GM18868 (cell line): ENCODE results near the gene VPS35L.
"Not testable (repeated sequence)": the region's sequence is repeated elsewhere in the genome, so short reads cannot be mapped to it uniquely, and the experiment has no call there.

ENCODE experiments used
- ATAC-seq: cut with Tn5 transposase; IDR thresholded peaks from one replicate; pipeline ENCODE4 v1.9.1; 2021; ENCODE audit warnings: mild to moderate bottlenecking, moderate library complexity; ENCODE audit not compliant: unreplicated experiment

Gene VPS35L

GRCh38 chr16:19532601-19533000 lies 22.9 kb upstream of the VPS35L start:
- ATAC-seq = no peak

- no peak for ATAC-seq
Observed at GRCh38 chr16:19540241-19540970, 15.1 kb upstream of the VPS35L start.

GRCh38 chr16:19542138-19542821 lies 13.2 kb upstream of the VPS35L start:
- ATAC-seq = no peak

GRCh38 chr16:19543278-19543996 lies 12.1 kb upstream of the VPS35L start:
- ATAC-seq = not testable (repeated sequence)

GRCh38 chr16:19548144-19548543 lies 7.4 kb upstream of the VPS35L start:
- no peak for ATAC-seq

- no peak for ATAC-seq
Observed at GRCh38 chr16:19549673-19550072, 5.8 kb upstream of the VPS35L start.

GRCh38 chr16:19555938-19556771 lies 652 bp downstream of the VPS35L start:
- ATAC-seq = no peak

- no peak for ATAC-seq
Observed at GRCh38 chr16:19559242-19559910, 3.9 kb downstream of the VPS35L start.

GRCh38 chr16:19560078-19560477 lies 4.6 kb downstream of the VPS35L start:
- ATAC-seq = no peak

- no peak for ATAC-seq
Observed at GRCh38 chr16:19563377-19563776, 7.9 kb downstream of the VPS35L start.

GRCh38 chr16:19566362-19566761 lies 10.9 kb downstream of the VPS35L start:
- no peak for ATAC-seq

- ATAC-seq = no peak
Observed at GRCh38 chr16:19567560-19567959, 12.1 kb downstream of the VPS35L start.

- no peak for ATAC-seq
Observed at GRCh38 chr16:19573997-19574396, 18.5 kb downstream of the VPS35L start.

GRCh38 chr16:19574615-19575014 lies 19.1 kb downstream of the VPS35L start:
- ATAC-seq = no peak

- no peak for ATAC-seq
Observed at GRCh38 chr16:19578378-19578971, 23.0 kb downstream of the VPS35L start.

- no peak for ATAC-seq
Observed at GRCh38 chr16:19582050-19582831, 26.7 kb downstream of the VPS35L start.

- ATAC-seq = no peak
Observed at GRCh38 chr16:19583665-19584300, 28.3 kb downstream of the VPS35L start.

- ATAC-seq = no peak
Observed at GRCh38 chr16:19588661-19589060, 33.2 kb downstream of the VPS35L start.

GRCh38 chr16:19589106-19589505 lies 33.6 kb downstream of the VPS35L start:
- no peak for ATAC-seq
